GM23338 (cell line): ENCODE results near the gene CHD5. TPM values are rescaled to one million over a fixed set of nuclear protein-coding genes. Genes with fewer than 3 reads are reported as not detected.

Experiments
- ATAC-seq: fragments of 200-7000 bp; cut with Tn5 transposase; 3 replicates; pipeline ENCODE4 v1.9.1; 2020
- DNase-seq: peaks from one replicate; pipeline ENCODE4 v3.0.0-alpha.2; 2015; ENCODE audit warnings: low spot score
- H2AFZ ChIP-seq: fragments of 200-600 bp; sonication (generic); 2 replicates; pipeline ENCODE4 v1.8.0; 2016; ENCODE audit warnings: antibody characterized with exemption, mild to moderate bottlenecking, moderate library complexity
- H3F3A ChIP-seq: fragments of 200-600 bp; sonication (generic); replicated peaks from 2 replicates; pipeline ENCODE4 v1.8.0; 2017; ENCODE audit warnings: antibody characterized with exemption, mixed run types, low read depth
- H3K27ac ChIP-seq: fragments of 200-600 bp; sonication (generic); 2 replicates; pipeline ENCODE4 v1.6.1; 2016; ENCODE audit warnings: low read depth
- H3K27me3 ChIP-seq: fragments of 200-600 bp; sonication (generic); 2 replicates; pipeline ENCODE4 v1.8.0; 2016; ENCODE audit warnings: mild to moderate bottlenecking, mixed run types, moderate library complexity; ENCODE audit not compliant: insufficient read depth
- H3K36me3 ChIP-seq: fragments of 200-600 bp; sonication (generic); 2 replicates; pipeline ENCODE4 v1.8.0; 2016; ENCODE audit warnings: mild to moderate bottlenecking; ENCODE audit not compliant: insufficient read depth
- H3K4me1 ChIP-seq: fragments of 200-600 bp; sonication (generic); 2 replicates; pipeline ENCODE4 v1.8.0; 2016; ENCODE audit warnings: mild to moderate bottlenecking, moderate library complexity; ENCODE audit not compliant: insufficient read depth
- H3K4me2 ChIP-seq: fragments of 200-600 bp; sonication (generic); 2 replicates; pipeline ENCODE4 v1.7.1; 2017; ENCODE audit warnings: mixed run types
- H3K4me3 ChIP-seq: fragments of 200-600 bp; sonication (generic); 2 replicates; pipeline ENCODE4 v1.6.1; 2016; ENCODE audit warnings: mixed run types
- H3K79me2 ChIP-seq: fragments of 200-600 bp; sonication (generic); replicated peaks from 2 replicates; pipeline ENCODE4 v1.8.0; 2017; ENCODE audit warnings: mild to moderate bottlenecking; ENCODE audit not compliant: insufficient read depth
- H3K9me2 ChIP-seq: fragments of 200-600 bp; sonication (generic); 2 replicates; pipeline ENCODE4 v1.8.0; 2017; ENCODE audit not compliant: insufficient read depth
- H4K20me1 ChIP-seq: fragments of 200-600 bp; sonication (generic); replicated peaks from 2 replicates; pipeline ENCODE4 v1.8.0; 2017; ENCODE audit warnings: mild to moderate bottlenecking; ENCODE audit not compliant: insufficient read depth
- H3K27ac Mint-ChIP-seq: 2 replicates; pipeline ENCODE4 v1.8.0; 2020; ENCODE audit warnings: inconsistent platforms, mild to moderate bottlenecking, moderate library complexity, mixed read lengths
- H3K27me3 Mint-ChIP-seq: 3 replicates; pipeline ENCODE4 v1.8.0; 2022; ENCODE audit warnings: low read depth, mild to moderate bottlenecking, moderate library complexity, mixed read lengths, inconsistent platforms; ENCODE audit not compliant: insufficient read depth, poor library complexity
- H3K36me3 Mint-ChIP-seq: 3 replicates; pipeline ENCODE4 v1.8.0; 2021; ENCODE audit warnings: low read depth, mild to moderate bottlenecking, inconsistent platforms, moderate library complexity, mixed read lengths
- H3K4me1 Mint-ChIP-seq: 3 replicates; pipeline ENCODE4 v1.8.0; 2020; ENCODE audit warnings: mild to moderate bottlenecking, inconsistent platforms, mixed read lengths
- H3K4me3 Mint-ChIP-seq: 3 replicates; pipeline ENCODE4 v1.8.0; 2021; ENCODE audit warnings: moderate library complexity, mild to moderate bottlenecking, inconsistent platforms, mixed read lengths
- H3K9me3 Mint-ChIP-seq: 3 replicates; pipeline ENCODE4 v1.8.0; 2020; ENCODE audit warnings: moderate library complexity, mild to moderate bottlenecking, inconsistent platforms, mixed read lengths
- CREB1 ChIP-seq: fragments of 250-450 bp; sonication (Bioruptor Pico); IDR thresholded peaks from 2 replicates; pipeline ENCODE4 v1.5.0; 2020; ENCODE audit warnings: low read depth, mild to moderate bottlenecking, moderate library complexity
- CTCF ChIP-seq, 2 experiments: fragments of 200-600 bp in 1 of 2; sonication (generic) in 1 of 2; conservative IDR thresholded peaks; 2 replicates each; pipeline versions ENCODE4 v1.5.1 to v1.6.1; 2016 to 2017; ENCODE audit warnings: antibody characterized with exemption in 2 of 2, low read depth in 2 of 2, mild to moderate bottlenecking in 2 of 2, moderate library complexity in 1 of 2
- ETS1 ChIP-seq: IDR thresholded peaks from 2 replicates; pipeline ENCODE4 v1.6.1; 2016; ENCODE audit warnings: antibody characterized with exemption
- EZH2 ChIP-seq: fragments of 200-600 bp; sonication (generic); IDR thresholded peaks from one replicate; pipeline ENCODE4 v1.8.0; 2017; ENCODE audit warnings: antibody characterized with exemption, mild to moderate bottlenecking, low read depth; ENCODE audit not compliant: unreplicated experiment
- EZH2phosphoT487 ChIP-seq: fragments of 200-600 bp; sonication (generic); IDR thresholded peaks from one replicate; pipeline ENCODE4 v1.8.1; 2018; ENCODE audit warnings: antibody characterized with exemption; ENCODE audit not compliant: unreplicated experiment
- JUNB ChIP-seq: IDR thresholded peaks from one replicate; pipeline ENCODE4 v1.6.1; 2016; ENCODE audit warnings: antibody characterized with exemption; ENCODE audit not compliant: unreplicated experiment
- NANOG ChIP-seq: IDR thresholded peaks from 2 replicates; pipeline ENCODE4 v1.6.1; 2016; ENCODE audit warnings: antibody characterized with exemption, borderline replicate concordance
- REST ChIP-seq: IDR thresholded peaks from one replicate; pipeline ENCODE4 v1.6.1; 2018; ENCODE audit warnings: antibody characterized with exemption; ENCODE audit not compliant: unreplicated experiment
- STAT1 ChIP-seq: IDR thresholded peaks from one replicate; pipeline ENCODE4 v1.6.1; 2016; ENCODE audit warnings: antibody characterized with exemption; ENCODE audit not compliant: unreplicated experiment
- ZNF114 ChIP-seq: fragments of 250-450 bp; sonication (Bioruptor Pico); IDR thresholded peaks from 2 replicates; pipeline ENCODE4 v1.5.0; 2020; ENCODE audit warnings: mild to moderate bottlenecking, moderate library complexity
- ZNF331 ChIP-seq: fragments of 250-450 bp; sonication (Bioruptor Pico); IDR thresholded peaks from 2 replicates; pipeline ENCODE4 v1.5.0; 2020; ENCODE audit warnings: low read depth, mild to moderate bottlenecking, moderate library complexity
- ZNF462 ChIP-seq: fragments of 250-450 bp; sonication (Bioruptor Pico); IDR thresholded peaks from 2 replicates; pipeline ENCODE4 v1.5.0; 2020; ENCODE audit warnings: mild to moderate bottlenecking, moderate library complexity
- polyA plus RNA-seq: library from polyadenylated mRNA; unstranded; fragments of >200 nt; fragmentation: Nextera tagmentation; extraction: Ambion mirVana; gene quantifications from 2 replicates; pipeline ENCODE4 v1.2.1, GENCODE V29; 2016
- total RNA-seq: library from RNA; depleted of rRNA; stranded (reverse); fragments of >200 nt; shearing (Covaris generic); gene quantifications from 2 replicates; pipeline ENCODE4 v1.2.3, GENCODE V29; 2014

CHD5 gene
- total and polyA plus RNA-seq, 2 experiments from 2014 or later, result 0.32 to 1.0 TPM

- no peak for ATAC-seq
Measured at GRCh38 chr1:6150006-6150938, 29.8 kb downstream of the CHD5 start.

More at GRCh38 chr1:6150006-6150938, 29.8 kb downstream of the CHD5 start:
- no peaks in the 10 kb centered on the region for H4K20me1 ChIP-seq
- no peak overlapping the region for H3K4me3 ChIP-seq
- H3K36me3 Mint-ChIP-seq, result no peaks in the 10 kb centered on the region
- H3K4me1 Mint-ChIP-seq, result no peaks in the 10 kb centered on the region; the same call in 2 of the 3 replicates
- no peak for DNase-seq
- no peaks in the 10 kb centered on the region for H3K4me1 ChIP-seq
- H3K36me3 ChIP-seq, result no peaks in the 10 kb centered on the region
- no peak overlapping the region for H3K4me2 ChIP-seq
- no peak for TF ChIP-seq ZNF114 (CRISPR knock-in tag)
- TF ChIP-seq JUNB, result no peak
- no peak for TF ChIP-seq STAT1
- no peak for TF ChIP-seq CREB1
- TF ChIP-seq NANOG, result no peak
- no peak for TF ChIP-seq EZH2phosphoT487
- TF ChIP-seq ETS1, result no peak
- no peak for TF ChIP-seq ZNF462 (CRISPR knock-in tag)
- TF ChIP-seq REST, result no peak
- no peak for TF ChIP-seq ZNF331 (CRISPR knock-in tag)
- no peak for TF ChIP-seq CTCF (conservative IDR thresholded peaks at IDR 0.05; ENCODE audit: low read depth in 2 of 2)
- no peak for TF ChIP-seq EZH2
- H3K27me3 ChIP-seq, result peaks cover 24% of the 10 kb centered on the region
- no peak overlapping the region for H3K27ac ChIP-seq
- H3K79me2 ChIP-seq, result no peaks in the 10 kb centered on the region
- H3K9me2 ChIP-seq, result peaks cover 13% of the 10 kb centered on the region
- no peak overlapping the region for H2AFZ ChIP-seq
- H3K27ac Mint-ChIP-seq, result no peak overlapping the region
- H3K9me3 Mint-ChIP-seq, result peaks cover 3% of the 10 kb centered on the region; the same call in 1 of the 3 replicates
- H3K4me3 Mint-ChIP-seq, result no peak overlapping the region
- H3F3A ChIP-seq, result 0 out of 2 replicates have a peak, but pooled peaks cover 2% of the 10 kb centered on the region
- peaks cover 12% of the 10 kb centered on the region for H3K27me3 Mint-ChIP-seq
